HCT116 (cell line): ENCODE data around the gene ITPR2. TPM values are rescaled to one million over a fixed set of nuclear protein-coding genes. Genes with fewer than 3 reads are reported as not detected.

Experiments used
- ATAC-seq: fragments of 200-7000 bp; cut with Tn5 transposase; 2 replicates; pipeline ENCODE4 v1.9.1; 2020; ENCODE audit warnings: mild to moderate bottlenecking, moderate library complexity
- BruUV-seq: library from RNA; stranded (reverse); fragments of 400-500 nt; replicated peaks from 2 replicates; lab custom pipeline; 2021; lab: Mats Ljungman, UMichigan
- CTCF ChIA-PET: fragments of 300-600 bp; sonication (Branson Sonifier 250); formaldehyde crosslinking; loops from one replicate; lab custom pipeline; 2021; ENCODE audit warnings: antibody characterized with exemption; lab: Charles Lee
- POLR2A ChIA-PET: fragments of 300-600, 350-600 bp; sonication (Branson Sonifier 250); formaldehyde crosslinking; loops from one replicate; lab custom pipeline; 2021; ENCODE audit warnings: antibody characterized with exemption; lab: Charles Lee
- RAD21 ChIA-PET, 2 experiments: fragments of 300-600 bp; sonication (Branson Sonifier 250); formaldehyde crosslinking; loops; one replicate each; lab custom pipeline; 2023; ENCODE audit warnings: low total read pairs in 2 of 2; ENCODE audit not compliant: uncharacterized antibody in 2 of 2, unreplicated experiment in 2 of 2, low non-redundant PET in 1 of 2; lab: Charles Lee
- DNase-seq: peaks from one replicate; pipeline ENCODE4 v3.0.0-alpha.2; 2010; ENCODE audit warnings: low read depth, low spot score
- H2AFZ ChIP-seq: fragments of 200-600 bp; shearing (Covaris generic), sonication (generic); 2 replicates; pipeline ENCODE4 v1.6.1; 2017; ENCODE audit warnings: low read depth, mixed run types, mixed read lengths, antibody characterized with exemption, low read length; ENCODE audit not compliant: poor library complexity, severe bottlenecking
- H3K27ac ChIP-seq: 2 replicates; pipeline ENCODE4 v1.5.1; 2012; ENCODE audit warnings: low read depth, low read length
- H3K27me3 ChIP-seq: fragments of 200-600 bp; sonication (generic); 2 replicates; pipeline ENCODE4 v1.6.1; 2016; ENCODE audit warnings: mixed run types, low read length, mixed read lengths; ENCODE audit not compliant: insufficient read depth
- H3K36me3 ChIP-seq, 2 experiments: fragments of 200-500 bp in 1 of 2; fragments of 200-600 bp in 1 of 2; sonication (Bioruptor generic) in 1 of 2; sonication (generic) in 1 of 2; 2 replicates each; pipeline versions ENCODE4 v1.5.1 to v1.6.1; 2014 to 2016; ENCODE audit warnings: low read length in 2 of 2, inconsistent platforms in 1 of 2, mixed read lengths in 1 of 2, mixed run types in 1 of 2; ENCODE audit not compliant: insufficient read depth in 2 of 2, control insufficient read depth in 1 of 2
- H3K4me1 ChIP-seq, 2 experiments: fragments of 200-600 bp in 1 of 2; sonication (generic) in 1 of 2; 2 replicates each; pipeline versions ENCODE4 v1.5.1 to v1.6.1; 2012 to 2017; ENCODE audit warnings: low read length in 2 of 2, inconsistent platforms in 1 of 2, mild to moderate bottlenecking in 1 of 2, mixed read lengths in 1 of 2, mixed run types in 1 of 2, moderate library complexity in 1 of 2; ENCODE audit not compliant: insufficient read depth in 2 of 2, control insufficient read depth in 1 of 2
- H3K4me2 ChIP-seq: fragments of 200-600 bp; sonication (generic); 2 replicates; pipeline ENCODE4 v1.6.1; 2017; ENCODE audit warnings: mixed run types, low read length, mixed read lengths
- H3K4me3 ChIP-seq, 2 experiments: fragments of 200-600 bp in 1 of 2; sonication (generic) in 1 of 2; replicated peaks in 1 of 2; 2 replicates each; pipeline ENCODE4 v1.5.1; 2011 to 2016; ENCODE audit warnings: low read length in 2 of 2, control low read depth in 1 of 2, low read depth in 1 of 2, mild to moderate bottlenecking in 1 of 2, mixed read lengths in 1 of 2, mixed run types in 1 of 2
- H3K79me2 ChIP-seq: fragments of 200-600 bp; sonication (generic); 2 replicates; pipeline ENCODE4 v1.6.1; 2017; ENCODE audit warnings: mild to moderate bottlenecking, mixed run types, low read length, moderate library complexity, mixed read lengths; ENCODE audit not compliant: insufficient read depth
- H3K9ac ChIP-seq: fragments of 200-600 bp; sonication (generic); 2 replicates; pipeline ENCODE4 v1.6.1; 2016; ENCODE audit warnings: low read length, mixed read lengths
- H3K9me2 ChIP-seq: fragments of 200-600 bp; sonication (generic), shearing (Covaris generic); 2 replicates; pipeline ENCODE4 v1.6.1; 2017; ENCODE audit warnings: mixed run types, mild to moderate bottlenecking, moderate library complexity; ENCODE audit not compliant: insufficient read depth
- H3K9me3 ChIP-seq, 2 experiments: fragments of 200-500 bp in 1 of 2; fragments of 200-600 bp in 1 of 2; sonication (Bioruptor generic) in 1 of 2; sonication (generic) in 1 of 2; 2 replicates each; pipeline ENCODE4 v1.6.1; 2014 to 2017; ENCODE audit warnings: low read length in 2 of 2, mixed read lengths in 2 of 2, inconsistent platforms in 1 of 2, low read depth in 1 of 2, mild to moderate bottlenecking in 1 of 2, mixed run types in 1 of 2, moderate library complexity in 1 of 2; ENCODE audit not compliant: control insufficient read depth in 1 of 2, insufficient read depth in 1 of 2
- H4K20me1 ChIP-seq: fragments of 200-600 bp; sonication (generic), shearing (Covaris generic); 2 replicates; pipeline ENCODE4 v1.6.1; 2017; ENCODE audit warnings: mixed run types, mild to moderate bottlenecking, moderate library complexity; ENCODE audit not compliant: insufficient read depth
- EGR1 ChIP-seq: IDR thresholded peaks from 2 replicates; pipeline ENCODE4 v1.6.1; 2012; ENCODE audit warnings: low read depth
- ELF1 ChIP-seq: IDR thresholded peaks from 2 replicates; pipeline ENCODE4 v1.6.1; 2012; ENCODE audit warnings: low read depth, borderline replicate concordance
- EZH2 ChIP-seq: fragments of 200-600 bp; sonication (generic); IDR thresholded peaks from 2 replicates; pipeline ENCODE4 v1.6.1; 2017; ENCODE audit warnings: antibody characterized with exemption, mixed run types
- EZH2phosphoT487 ChIP-seq: fragments of 200-600 bp; IDR thresholded peaks from 2 replicates; pipeline ENCODE4 v1.6.1; 2018; ENCODE audit warnings: antibody characterized with exemption, borderline replicate concordance
- FOSL1 ChIP-seq: IDR thresholded peaks from 2 replicates; pipeline ENCODE4 v1.6.1; 2012; ENCODE audit warnings: low read depth
- POLR2A ChIP-seq: IDR thresholded peaks from 2 replicates; pipeline ENCODE4 v1.7.0; 2011; ENCODE audit warnings: borderline replicate concordance; ENCODE audit not compliant: insufficient read depth, insufficient read length; ENCODE audit errors: extremely low read depth
- POLR2AphosphoS5 ChIP-seq: IDR thresholded peaks from 2 replicates; pipeline ENCODE4 v1.6.1; 2011; ENCODE audit warnings: mild to moderate bottlenecking, low read depth, low read length, moderate library complexity
- SIN3A ChIP-seq: IDR thresholded peaks from 2 replicates; pipeline ENCODE4 v1.6.1; 2012; ENCODE audit warnings: low read depth
- SP1 ChIP-seq: IDR thresholded peaks from 2 replicates; pipeline ENCODE4 v1.6.1; 2012; ENCODE audit warnings: low read depth
- TCF7L2 ChIP-seq: IDR thresholded peaks from 2 replicates; pipeline ENCODE4 v1.7.0; 2011; ENCODE audit warnings: borderline replicate concordance, inconsistent platforms; ENCODE audit not compliant: insufficient read depth, insufficient read length; ENCODE audit errors: extremely low read depth
- intact Hi-C: fragments of 100-400 bp; cut with micrococcal nuclease; formaldehyde crosslinking; loops from 2 replicates; pipeline ENCODE4 v1.10.0; 2022
- total RNA-seq: library from RNA; stranded (reverse); gene quantifications from one replicate; pipeline ENCODE4 v1.2.1, GENCODE V29; 2021; ENCODE audit not compliant: unreplicated experiment
- TF ChIP-seq, protein P1 (sequence below): IDR thresholded peaks from 2 replicates; pipeline ENCODE4 v1.6.1; 2012
- TF ChIP-seq, protein P2 (sequence below): IDR thresholded peaks from 2 replicates; pipeline ENCODE4 v1.6.1; 2011; ENCODE audit warnings: mild to moderate bottlenecking, low read length, moderate library complexity; ENCODE audit not compliant: insufficient replicate concordance; ENCODE audit errors: extremely low read depth

The ITPR2 gene
- total RNA-seq, 1 experiment from 2014 or later, result 6.5 TPM

DNA sequence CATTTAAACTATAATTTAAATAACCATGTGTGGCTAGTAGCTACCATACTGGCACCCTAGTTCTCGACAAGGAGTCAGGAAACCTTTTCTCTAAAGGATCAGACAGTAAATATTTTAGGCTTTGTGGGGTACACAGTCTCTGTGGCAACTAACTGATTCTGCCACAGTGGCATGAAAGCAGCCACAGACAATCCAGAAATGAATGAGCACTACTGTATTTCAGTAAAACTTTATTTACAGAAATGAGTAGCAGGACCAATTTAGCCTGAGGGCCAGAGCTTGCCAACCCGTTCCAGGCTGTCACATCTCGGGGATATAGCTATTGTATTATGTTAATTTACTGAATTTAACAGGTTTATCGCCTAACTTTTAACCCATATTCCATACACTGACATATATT, 278.7 kb downstream of the ITPR2 start:
- no peak overlapping the region for H3K4me2 ChIP-seq
- no peak overlapping the region for H3K4me3 ChIP-seq
- no peak overlapping the region for H2AFZ ChIP-seq
- DNase-seq, result no peak
- H3K9me2 ChIP-seq, result no peaks in the 10 kb centered on the region
- no peaks in the 10 kb centered on the region for H3K27me3 ChIP-seq
- POLR2A ChIA-PET, result no interaction called here
- no peak overlapping the region for H3K9ac ChIP-seq
- H4K20me1 ChIP-seq, result no peaks in the 10 kb centered on the region
- CTCF ChIA-PET, result no interaction called here
- no peaks in the 10 kb centered on the region for H3K79me2 ChIP-seq
- no peaks in the 10 kb centered on the region for H3K4me1 ChIP-seq
- H3K27ac ChIP-seq, result no peak overlapping the region
- H3K36me3 ChIP-seq, result no peaks in the 10 kb centered on the region
- no peaks in the 10 kb centered on the region for H3K9me3 ChIP-seq
- intact Hi-C loops, result no loop called here
- no peak for TF ChIP-seq EZH2phosphoT487
- RAD21 ChIA-PET, result no interaction called here
- BruUV-seq, result no TSS peak
- no peak for ATAC-seq

DNA sequence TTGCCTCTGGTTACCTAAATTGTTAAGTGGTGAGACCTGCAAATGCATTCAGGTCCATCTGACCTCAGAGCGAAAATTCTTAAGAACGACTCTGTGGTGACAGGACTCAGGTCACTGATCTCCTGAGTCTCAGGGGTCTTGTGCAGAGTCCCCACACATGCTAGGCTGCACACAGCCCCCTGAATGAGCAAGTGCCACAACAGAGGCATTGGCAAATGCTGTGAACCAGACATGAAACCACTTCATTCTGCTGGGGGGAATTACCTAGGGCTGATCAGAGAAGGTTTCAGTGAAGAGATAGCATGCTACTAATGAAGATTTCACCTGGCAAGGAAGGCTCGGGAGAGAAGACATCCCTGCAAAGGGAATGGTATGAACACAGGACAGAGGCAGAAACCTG, 281.6 kb downstream of the ITPR2 start:
- Histone ChIP-seq H3K4me1 (no peaks in the 10 kb centered on the region), H3K9ac (no peak overlapping the region), H3K9me2 (no peaks in the 10 kb centered on the region), H3K79me2 (no peaks in the 10 kb centered on the region), H3K4me3 (no peak overlapping the region), H2AFZ (no peak overlapping the region), H3K27me3 (no peaks in the 10 kb centered on the region), H3K4me2 (no peak overlapping the region), H3K9me3 (no peaks in the 10 kb centered on the region), H3K27ac (no peak overlapping the region), H4K20me1 (no peaks in the 10 kb centered on the region), H3K36me3 (no peaks in the 10 kb centered on the region)
- BruUV-seq, result no TSS peak
- intact Hi-C loops, result no loop called here
- ChIA-PET RAD21 (no interaction called here), CTCF (no interaction called here), POLR2A (no interaction called here)
- DNase-seq (no peak), ATAC-seq (no peak)
- no peak for TF ChIP-seq EZH2phosphoT487
- TF ChIP-seq POLR2A, result no peak
- TF ChIP-seq, protein P1, sequence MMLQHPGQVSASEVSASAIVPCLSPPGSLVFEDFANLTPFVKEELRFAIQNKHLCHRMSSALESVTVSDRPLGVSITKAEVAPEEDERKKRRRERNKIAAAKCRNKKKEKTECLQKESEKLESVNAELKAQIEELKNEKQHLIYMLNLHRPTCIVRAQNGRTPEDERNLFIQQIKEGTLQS, result no peak
- no peak for TF ChIP-seq SIN3A
- TF ChIP-seq EGR1, result no peak
- no peak for TF ChIP-seq TCF7L2
- TF ChIP-seq ELF1, result no peak
- no peak for TF ChIP-seq EZH2
- no peak for TF ChIP-seq FOSL1
- no peak for TF ChIP-seq POLR2AphosphoS5
- no peak for TF ChIP-seq SP1
- TF ChIP-seq, protein P2, sequence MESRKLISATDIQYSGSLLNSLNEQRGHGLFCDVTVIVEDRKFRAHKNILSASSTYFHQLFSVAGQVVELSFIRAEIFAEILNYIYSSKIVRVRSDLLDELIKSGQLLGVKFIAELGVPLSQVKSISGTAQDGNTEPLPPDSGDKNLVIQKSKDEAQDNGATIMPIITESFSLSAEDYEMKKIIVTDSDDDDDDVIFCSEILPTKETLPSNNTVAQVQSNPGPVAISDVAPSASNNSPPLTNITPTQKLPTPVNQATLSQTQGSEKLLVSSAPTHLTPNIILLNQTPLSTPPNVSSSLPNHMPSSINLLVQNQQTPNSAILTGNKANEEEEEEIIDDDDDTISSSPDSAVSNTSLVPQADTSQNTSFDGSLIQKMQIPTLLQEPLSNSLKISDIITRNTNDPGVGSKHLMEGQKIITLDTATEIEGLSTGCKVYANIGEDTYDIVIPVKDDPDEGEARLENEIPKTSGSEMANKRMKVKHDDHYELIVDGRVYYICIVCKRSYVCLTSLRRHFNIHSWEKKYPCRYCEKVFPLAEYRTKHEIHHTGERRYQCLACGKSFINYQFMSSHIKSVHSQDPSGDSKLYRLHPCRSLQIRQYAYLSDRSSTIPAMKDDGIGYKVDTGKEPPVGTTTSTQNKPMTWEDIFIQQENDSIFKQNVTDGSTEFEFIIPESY, result no peak
